NCI-H1105 (cell line): ENCODE measurements around the gene NACC2.

Experiments used
- DNase-seq: peaks from one replicate; lab custom pipeline; 2025; lab: John Stamatoyannopoulos, UW

NACC2 gene

GRCh38 chr9:136092741-136093140 is 2.3 kb downstream of the NACC2 start:
- DNase-seq, result no peak

GRCh38 chr9:136092353-136092650 is 2.8 kb downstream of the NACC2 start:
- DNase-seq, result no peak

GRCh38 chr9:136091582-136092352 is 3.3 kb downstream of the NACC2 start:
- DNase-seq, result no peak

DNA sequence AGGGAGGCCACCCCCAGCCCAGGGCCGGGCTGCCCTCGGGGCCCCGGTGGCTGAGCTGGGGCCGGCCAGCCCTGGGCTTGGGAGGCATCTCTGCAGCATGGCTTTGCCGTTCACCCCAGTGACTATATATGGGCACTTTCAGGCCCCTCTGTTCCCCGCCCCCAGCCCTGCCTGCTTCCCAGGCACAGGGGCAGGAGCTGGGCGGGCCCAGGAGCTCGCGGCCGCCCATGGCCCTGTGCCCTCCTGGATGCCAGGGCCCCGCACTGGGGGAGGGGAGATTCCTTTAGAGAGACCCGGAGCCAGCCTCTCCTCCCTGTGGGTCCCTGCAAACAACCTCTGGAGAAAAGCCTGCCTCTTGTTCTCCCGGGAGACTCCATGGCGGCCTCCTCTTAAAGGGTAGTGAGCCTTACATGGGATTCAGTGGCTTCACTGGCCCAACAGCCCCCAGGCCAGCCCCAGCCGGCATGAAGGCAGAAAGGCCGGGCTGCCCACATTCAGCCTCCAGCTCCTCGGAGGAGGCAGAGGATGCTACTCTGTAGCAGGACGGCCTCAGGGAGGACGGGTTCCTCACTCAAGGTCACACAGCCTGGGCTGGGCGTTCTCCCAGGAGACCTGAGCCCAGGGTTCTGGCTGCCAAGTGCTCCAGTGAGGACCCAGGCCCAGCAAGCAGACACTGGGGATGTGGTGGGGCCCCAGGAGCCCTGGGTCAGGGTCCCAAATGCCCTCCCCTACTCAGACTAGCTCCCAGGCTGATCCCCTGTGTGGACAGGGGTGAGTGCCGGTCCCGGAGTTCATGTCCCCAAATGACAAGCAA is 4.1 kb downstream of the NACC2 start:
- DNase-seq, result no peak

GRCh38 chr9:136090056-136090735 is 4.9 kb downstream of the NACC2 start:
- DNase-seq, result no peak

- no peak for DNase-seq
These were observed 5.4 kb downstream of the NACC2 start for GRCh38 chr9:136089697-136090045.

- DNase-seq, result no peak
These were observed 6.0 kb downstream of the NACC2 start for GRCh38 chr9:136088939-136089696.

GRCh38 chr9:136088481-136088938 is 6.6 kb downstream of the NACC2 start:
- DNase-seq, result no peak

GRCh38 chr9:136087741-136088480 is 7.2 kb downstream of the NACC2 start:
- DNase-seq, result no peak

DNA sequence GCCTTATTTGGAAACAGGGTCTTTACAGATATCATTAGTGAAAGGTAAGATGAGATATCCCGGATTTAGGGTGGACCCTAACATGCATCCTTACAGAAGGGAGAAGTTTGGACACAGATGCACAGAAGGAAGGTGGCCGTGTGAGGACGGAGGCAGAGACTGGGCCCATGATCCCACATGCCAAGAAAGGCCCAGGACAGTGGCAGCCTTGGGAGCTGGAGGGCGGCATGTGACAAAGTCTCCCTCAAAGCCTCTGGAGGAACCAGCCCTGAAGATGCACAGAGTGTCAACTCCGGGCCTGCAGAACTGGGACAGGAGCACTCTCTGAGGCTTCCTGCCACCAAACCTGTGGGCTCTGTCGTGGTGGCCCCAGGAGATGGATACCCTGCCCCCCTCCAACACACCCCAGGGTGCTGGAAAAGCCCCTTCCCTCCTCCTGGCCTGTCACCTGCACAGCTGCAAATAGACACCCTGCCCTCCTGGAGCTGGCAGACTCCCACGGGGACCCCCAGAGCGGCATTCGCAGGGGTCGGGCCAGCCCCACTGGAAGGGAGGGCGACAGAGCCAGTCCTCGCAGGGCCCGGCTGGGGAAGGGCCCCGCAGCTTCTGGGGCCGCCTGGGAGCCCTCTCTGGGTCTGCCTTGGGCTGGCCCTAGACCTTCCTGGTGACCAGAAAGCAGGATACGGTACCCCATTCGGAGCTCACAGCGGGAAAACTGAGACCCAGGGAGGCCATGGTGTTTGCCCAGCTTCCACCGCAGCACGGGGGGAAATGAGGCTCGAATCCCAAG is 7.9 kb downstream of the NACC2 start:
- DNase-seq, result no peak

- no peak for DNase-seq
These were observed 8.7 kb downstream of the NACC2 start for GRCh38 chr9:136086213-136086881.

DNA sequence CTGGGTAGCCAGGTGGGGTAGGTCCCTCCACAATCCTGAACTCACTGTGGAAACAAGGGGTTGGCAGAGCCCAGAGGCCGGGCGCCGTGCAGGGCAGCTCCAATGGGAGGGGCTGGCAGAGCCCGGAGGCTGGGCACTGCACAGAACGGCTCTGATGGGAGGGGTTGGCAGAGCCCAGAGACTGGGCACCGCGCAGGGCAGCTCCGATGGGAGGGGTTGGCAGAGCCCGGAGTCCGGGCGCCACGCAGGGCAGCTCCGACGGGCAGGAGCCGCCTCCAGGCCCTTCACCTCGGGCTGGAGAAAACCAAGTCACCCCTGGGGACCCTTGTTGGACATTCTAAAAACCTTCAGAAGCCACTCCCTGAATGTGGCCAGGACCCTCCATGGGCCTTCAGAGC is 9.3 kb downstream of the NACC2 start:
- no peak for DNase-seq

GRCh38 chr9:136084063-136084944 is 10.8 kb downstream of the NACC2 start:
- no peak for DNase-seq

- DNase-seq, result no peak
These were observed 11.5 kb downstream of the NACC2 start for GRCh38 chr9:136083558-136084062.

- no peak for DNase-seq
These were observed 12.4 kb downstream of the NACC2 start for GRCh38 chr9:136082496-136083361.

GRCh38 chr9:136081826-136082495 is 13.1 kb downstream of the NACC2 start:
- no peak for DNase-seq

- peak; percentile 64 for DNase-seq
These were observed 13.8 kb downstream of the NACC2 start for GRCh38 chr9:136081113-136081825.
